ENCODE measurements around the gene NUDT1.

The NUDT1 gene

GRCh38 chr7:2257651-2258050 lies 15.6 kb downstream of the NUDT1 start:
- H3K27ac ChIP-seq (replicated peaks): no peak overlapping the region
- H3K4me3 ChIP-seq (replicated peaks; ENCODE audit: insufficient read depth, low read length): no peak overlapping the region
- DNase-seq (ENCODE audit: low read depth in 1 of 2, low spot score in 1 of 2): no peak
- TF ChIP-seq CTCF (IDR thresholded peaks at IDR 0.05; ENCODE audit: insufficient read depth, low read length) (no peak), GABPA (IDR thresholded peaks at IDR 0.05; ENCODE audit: low read depth) (no peak), REST (IDR thresholded peaks at IDR 0.05; ENCODE audit: insufficient replicate concordance, low read depth) (no peak), SPI1 (IDR thresholded peaks at IDR 0.05; ENCODE audit: borderline replicate concordance, low read depth) (no peak), POLR2AphosphoS5 (IDR thresholded peaks at IDR 0.05; ENCODE audit: low read depth) (no peak)
- H3K27me3 ChIP-seq (ENCODE audit: insufficient read depth, poor library complexity, severe bottlenecking): no peaks in the 10 kb centered on the region

- no peak for TF ChIP-seq GABPA (IDR thresholded peaks at IDR 0.05; ENCODE audit: low read depth)
- TF ChIP-seq CTCF (IDR thresholded peaks at IDR 0.05; ENCODE audit: insufficient read depth, low read length): no peak
- no peak for TF ChIP-seq POLR2AphosphoS5 (IDR thresholded peaks at IDR 0.05; ENCODE audit: low read depth)
- no peak for TF ChIP-seq SPI1 (IDR thresholded peaks at IDR 0.05; ENCODE audit: borderline replicate concordance, low read depth)
- TF ChIP-seq REST (IDR thresholded peaks at IDR 0.05; ENCODE audit: insufficient replicate concordance, low read depth): no peak
- DNase-seq (ENCODE audit: low read depth in 1 of 2, low spot score in 1 of 2): no peak
- H3K27ac ChIP-seq (replicated peaks): no peak overlapping the region
- no peaks in the 10 kb centered on the region for H3K27me3 ChIP-seq (ENCODE audit: insufficient read depth, poor library complexity, severe bottlenecking)
- no peak overlapping the region for H3K4me3 ChIP-seq (replicated peaks; ENCODE audit: insufficient read depth, low read length)
Measured at GRCh38 chr7:2258661-2259365, 16.8 kb downstream of the NUDT1 start.

GRCh38 chr7:2259480-2259879 lies 17.5 kb downstream of the NUDT1 start:
- no peak for DNase-seq (ENCODE audit: low read depth in 1 of 2, low spot score in 1 of 2)

More at GRCh38 chr7:2259480-2259879, 17.5 kb downstream of the NUDT1 start:
- Histone ChIP-seq H3K4me3 (replicated peaks; ENCODE audit: insufficient read depth, low read length) (no peak overlapping the region), H3K27me3 (ENCODE audit: insufficient read depth, poor library complexity, severe bottlenecking) (no peaks in the 10 kb centered on the region), H3K27ac (replicated peaks) (no peak overlapping the region)
- TF ChIP-seq CTCF (IDR thresholded peaks at IDR 0.05; ENCODE audit: insufficient read depth, low read length) (no peak), SPI1 (IDR thresholded peaks at IDR 0.05; ENCODE audit: borderline replicate concordance, low read depth) (no peak), POLR2AphosphoS5 (IDR thresholded peaks at IDR 0.05; ENCODE audit: low read depth) (no peak), REST (IDR thresholded peaks at IDR 0.05; ENCODE audit: insufficient replicate concordance, low read depth) (no peak), GABPA (IDR thresholded peaks at IDR 0.05; ENCODE audit: low read depth) (no peak)
